ENCODE measurements around the gene LSG1. TPM values are rescaled to one million over a fixed set of nuclear protein-coding genes. Genes with fewer than 3 reads are reported as not detected.
A peak's percentile ranks its signal among the peaks of the same experiment; 100 is the strongest.

Gene LSG1
- total and polyA plus RNA-seq, 8 donors, result 11.3 to 47.1 (median 13.8) TPM

GRCh38 chr3:194714564-194714963 lies 42.6 kb upstream of the LSG1 start:
- H3K27ac ChIP-seq, result no peak overlapping the region
- FAIRE-seq (no peak), ATAC-seq (no peak), DNase-seq (no peak)
- no peaks in the 10 kb centered on the region for H3K36me3 ChIP-seq
- H3K4me3 ChIP-seq, result no peak overlapping the region
- no peaks in the 10 kb centered on the region for H3K27me3 ChIP-seq
- intact Hi-C loops (cut with DNase I), result no loop called here
- no peak for TF ChIP-seq CTCF (IDR thresholded peaks at IDR 0.05)
- H3K4me1 ChIP-seq, result no peaks in the 10 kb centered on the region
- 64 to 80% methylated on average over 6 of the region's 6 CpGs for WGBS, 2 donors
- H3K9me3 ChIP-seq, result no peaks in the 10 kb centered on the region

- no peaks in the 10 kb centered on the region for H3K4me1 ChIP-seq
- no peaks in the 10 kb centered on the region for H3K9me3 ChIP-seq
- FAIRE-seq (no peak), DNase-seq (no peak), ATAC-seq (no peak)
- intact Hi-C loops (cut with DNase I), result no loop called here
- H3K36me3 ChIP-seq, result no peaks in the 10 kb centered on the region
- no peak overlapping the region for H3K4me3 ChIP-seq
- WGBS, 2 donors, result 73 to 77% methylated on average over 5 of the region's 5 CpGs
- TF ChIP-seq CTCF (IDR thresholded peaks at IDR 0.05), result no peak
- H3K27ac ChIP-seq, result no peak overlapping the region
- no peaks in the 10 kb centered on the region for H3K27me3 ChIP-seq
Measured at GRCh38 chr3:194714137-194714455, 42.1 kb upstream of the LSG1 start.

- Histone ChIP-seq H3K4me3 (no peak overlapping the region), H3K4me1 (no peaks in the 10 kb centered on the region), H3K27ac (no peak overlapping the region), H3K27me3 (no peaks in the 10 kb centered on the region), H3K9me3 (no peaks in the 10 kb centered on the region), H3K36me3 (no peaks in the 10 kb centered on the region)
- no peak for ATAC-seq
- intact Hi-C loops (cut with DNase I), result no loop called here
- FAIRE-seq, result no peak
- no peak for TF ChIP-seq CTCF (IDR thresholded peaks at IDR 0.05)
- DNase-seq, result no peak
- WGBS, 2 donors, result 78 to 86% methylated on average over 9 of the region's 9 CpGs
Measured at GRCh38 chr3:194713299-194714136, 41.5 kb upstream of the LSG1 start.

- H3K36me3 ChIP-seq, result no peaks in the 10 kb centered on the region
- intact Hi-C loops (cut with DNase I), result no loop called here
- ATAC-seq (peak in 2 of 4 donors; percentile 38 to 40), FAIRE-seq (no peak), DNase-seq (no peak)
- H3K4me1 ChIP-seq, result no peaks in the 10 kb centered on the region
- H3K9me3 ChIP-seq, result no peaks in the 10 kb centered on the region
- WGBS, 2 donors, result 57 to 60% methylated on average over 6 of the region's 6 CpGs
- TF ChIP-seq CTCF (IDR thresholded peaks at IDR 0.05), result no peak
- no peak overlapping the region for H3K27ac ChIP-seq
- H3K4me3 ChIP-seq, result no peak overlapping the region
- H3K27me3 ChIP-seq, result no peaks in the 10 kb centered on the region
Measured at GRCh38 chr3:194711913-194712312, 39.9 kb upstream of the LSG1 start.

GRCh38 chr3:194711286-194711685 lies 39.3 kb upstream of the LSG1 start:
- DNase-seq, result no peak
- WGBS, 2 donors, result 82 to 90% methylated on average over 3 of the region's 3 CpGs
- no peak for ATAC-seq
- no peaks in the 10 kb centered on the region for H3K27me3 ChIP-seq
- H3K36me3 ChIP-seq, result no peaks in the 10 kb centered on the region
- no peaks in the 10 kb centered on the region for H3K9me3 ChIP-seq
- no peak overlapping the region for H3K27ac ChIP-seq
- FAIRE-seq, result no peak
- H3K4me1 ChIP-seq, result no peaks in the 10 kb centered on the region
- TF ChIP-seq CTCF (IDR thresholded peaks at IDR 0.05), result no peak
- intact Hi-C loops (cut with DNase I), result no loop called here
- H3K4me3 ChIP-seq, result no peak overlapping the region

Data from pancreas (tissue), 10 donors.